Adipocyte (in vitro differentiated cells): ENCODE data around the gene AGRN.

Experiments
- DNase-seq: peaks from one replicate; pipeline ENCODE4 v3.0.0-alpha.2; 2015; ENCODE audit warnings: low read depth
- H3K27me3 ChIP-seq: replicated peaks from 2 replicates; pipeline ENCODE4 v1.7.0; 2013; ENCODE audit warnings: mild to moderate bottlenecking, low read length, moderate library complexity; ENCODE audit not compliant: control insufficient read depth, insufficient read depth
- H3K36me3 ChIP-seq: 2 replicates; pipeline ENCODE4 v1.7.0; 2013; ENCODE audit warnings: low read length, mild to moderate bottlenecking, moderate library complexity; ENCODE audit not compliant: control insufficient read depth, insufficient read depth, severe bottlenecking
- H3K4me1 ChIP-seq: 2 replicates; pipeline ENCODE4 v1.7.0; 2013; ENCODE audit warnings: mild to moderate bottlenecking, low read length, moderate library complexity; ENCODE audit not compliant: control insufficient read depth, insufficient read depth
- H3K4me3 ChIP-seq: 2 replicates; pipeline ENCODE4 v1.7.0; 2013; ENCODE audit warnings: mild to moderate bottlenecking, low read length, moderate library complexity
- H3K9ac ChIP-seq: 2 replicates; pipeline ENCODE4 v1.7.0; 2013; ENCODE audit warnings: mild to moderate bottlenecking, low read length, moderate library complexity
- H3K9me3 ChIP-seq: 2 replicates; pipeline ENCODE4 v1.7.0; 2013; ENCODE audit warnings: mild to moderate bottlenecking, low read length, moderate library complexity; ENCODE audit not compliant: control insufficient read depth

AGRN gene

GRCh38 chr1:1067860-1068516, 48.1 kb downstream of the AGRN start:
- no peaks in the 10 kb centered on the region for H3K9me3 ChIP-seq
- no peak overlapping the region for H3K4me3 ChIP-seq
- H3K36me3 ChIP-seq, result no peaks in the 10 kb centered on the region
- no peak for DNase-seq
- H3K27me3 ChIP-seq, result peaks cover 29% of the 10 kb centered on the region
- no peak overlapping the region for H3K9ac ChIP-seq
- H3K4me1 ChIP-seq, result no peaks in the 10 kb centered on the region

GRCh38 chr1:1068517-1069055, 48.7 kb downstream of the AGRN start:
- DNase-seq, result no peak
- no peaks in the 10 kb centered on the region for H3K4me1 ChIP-seq
- H3K27me3 ChIP-seq, result peaks cover 23% of the 10 kb centered on the region
- H3K4me3 ChIP-seq, result no peak overlapping the region
- no peaks in the 10 kb centered on the region for H3K36me3 ChIP-seq
- H3K9me3 ChIP-seq, result no peaks in the 10 kb centered on the region
- H3K9ac ChIP-seq, result no peak overlapping the region

GRCh38 chr1:1069056-1069710, 49.3 kb downstream of the AGRN start:
- peaks cover 18% of the 10 kb centered on the region for H3K27me3 ChIP-seq
- no peak overlapping the region for H3K9ac ChIP-seq
- no peaks in the 10 kb centered on the region for H3K9me3 ChIP-seq
- DNase-seq, result peak; percentile 58
- peak overlapping the region; percentile 59 for H3K4me3 ChIP-seq
- no peaks in the 10 kb centered on the region for H3K36me3 ChIP-seq
- no peaks in the 10 kb centered on the region for H3K4me1 ChIP-seq

DNA sequence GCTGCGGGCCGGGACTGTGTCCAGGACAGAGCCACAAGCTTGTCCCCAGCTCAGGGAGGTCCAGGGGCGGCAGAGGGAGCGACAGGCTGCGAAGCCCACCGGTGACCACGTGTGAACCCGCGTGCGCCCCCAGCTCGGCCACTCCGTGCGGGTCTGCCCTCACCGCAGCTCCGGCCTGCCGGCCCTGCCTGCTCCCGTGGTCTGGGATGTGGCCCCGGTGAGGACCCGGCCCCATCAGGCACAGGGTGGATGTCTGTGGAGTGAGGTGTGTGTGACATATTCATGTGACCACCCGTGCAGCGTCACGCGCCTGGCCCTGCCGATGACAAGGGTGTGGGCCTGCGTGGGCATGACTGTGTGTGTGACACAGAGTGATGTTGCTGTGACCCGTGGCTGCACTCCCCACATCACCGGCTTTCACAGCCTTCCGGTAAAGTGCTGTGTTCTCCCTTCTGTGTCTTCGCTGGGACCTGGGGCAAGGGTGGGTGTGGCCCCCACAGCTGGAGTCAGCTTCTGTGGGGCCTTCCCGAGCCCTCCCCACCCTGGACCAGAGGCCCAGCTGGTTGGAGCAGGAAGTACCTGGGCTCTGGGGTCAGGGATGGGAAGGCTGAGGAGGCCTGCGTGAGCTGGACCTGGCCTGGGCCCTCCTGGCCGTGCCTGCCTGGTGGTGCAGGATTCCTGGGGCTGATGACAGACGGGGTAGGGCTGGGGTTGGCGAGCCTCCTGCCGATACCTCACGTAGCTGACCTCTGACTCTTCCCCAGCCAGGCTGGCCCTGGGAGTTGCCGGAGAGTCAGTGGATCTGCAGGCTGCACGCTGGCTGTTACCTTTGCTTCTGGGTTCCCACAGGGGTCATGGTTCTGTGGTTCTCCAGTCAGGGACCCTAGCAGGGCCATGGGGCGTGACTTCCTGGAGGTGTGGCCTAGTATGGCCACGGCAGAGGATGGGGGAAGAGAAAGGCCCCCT, 50.1 kb downstream of the AGRN start:
- H3K36me3 ChIP-seq, result no peaks in the 10 kb centered on the region
- no peak overlapping the region for H3K4me3 ChIP-seq
- DNase-seq, result no peak
- peaks cover 18% of the 10 kb centered on the region for H3K27me3 ChIP-seq
- no peaks in the 10 kb centered on the region for H3K4me1 ChIP-seq
- H3K9ac ChIP-seq, result no peak overlapping the region
- H3K9me3 ChIP-seq, result no peaks in the 10 kb centered on the region

GRCh38 chr1:1071486-1072298, 51.8 kb downstream of the AGRN start:
- Histone ChIP-seq H3K4me3 (no peak overlapping the region), H3K4me1 (no peaks in the 10 kb centered on the region), H3K9me3 (no peaks in the 10 kb centered on the region), H3K9ac (no peak overlapping the region), H3K36me3 (no peaks in the 10 kb centered on the region), H3K27me3 (peaks cover 18% of the 10 kb centered on the region)
- DNase-seq, result no peak

DNA sequence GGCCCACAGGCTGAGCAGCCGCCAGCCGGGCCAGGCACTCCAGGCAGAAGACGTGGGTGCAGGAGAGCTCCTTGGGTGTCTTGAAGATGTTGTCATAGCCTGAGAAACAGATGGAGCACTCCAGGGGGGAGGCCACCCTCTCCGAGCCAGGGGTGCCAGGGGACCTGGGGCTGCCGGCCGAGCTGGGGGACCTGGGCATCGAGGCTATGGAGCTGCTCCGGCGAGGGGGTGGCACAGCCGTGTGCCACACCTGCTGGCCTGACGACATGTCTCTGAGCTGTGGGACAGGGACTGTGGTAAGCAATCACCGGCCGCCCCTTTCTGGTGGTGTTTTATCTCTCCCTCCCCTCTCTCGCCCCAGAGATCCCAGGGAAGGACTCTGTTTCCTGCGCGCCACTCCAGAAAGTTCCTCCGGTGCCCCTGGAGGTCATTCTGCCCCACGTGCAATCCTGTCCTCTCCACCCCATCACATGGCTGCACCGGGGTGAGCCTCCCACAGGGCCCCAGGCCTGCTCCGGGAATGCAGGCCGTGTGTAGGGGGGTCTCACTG, 52.5 kb downstream of the AGRN start:
- Histone ChIP-seq H3K9ac (no peak overlapping the region), H3K36me3 (no peaks in the 10 kb centered on the region), H3K9me3 (no peaks in the 10 kb centered on the region), H3K4me3 (no peak overlapping the region), H3K27me3 (peaks cover 18% of the 10 kb centered on the region), H3K4me1 (no peaks in the 10 kb centered on the region)
- DNase-seq, result no peak

GRCh38 chr1:1072849-1073742, 53.2 kb downstream of the AGRN start:
- H3K9me3 ChIP-seq, result no peaks in the 10 kb centered on the region
- H3K4me1 ChIP-seq, result no peaks in the 10 kb centered on the region
- H3K27me3 ChIP-seq, result peaks cover 14% of the 10 kb centered on the region
- H3K4me3 ChIP-seq, result no peak overlapping the region
- no peak overlapping the region for H3K9ac ChIP-seq
- H3K36me3 ChIP-seq, result no peaks in the 10 kb centered on the region
- DNase-seq, result no peak

DNA sequence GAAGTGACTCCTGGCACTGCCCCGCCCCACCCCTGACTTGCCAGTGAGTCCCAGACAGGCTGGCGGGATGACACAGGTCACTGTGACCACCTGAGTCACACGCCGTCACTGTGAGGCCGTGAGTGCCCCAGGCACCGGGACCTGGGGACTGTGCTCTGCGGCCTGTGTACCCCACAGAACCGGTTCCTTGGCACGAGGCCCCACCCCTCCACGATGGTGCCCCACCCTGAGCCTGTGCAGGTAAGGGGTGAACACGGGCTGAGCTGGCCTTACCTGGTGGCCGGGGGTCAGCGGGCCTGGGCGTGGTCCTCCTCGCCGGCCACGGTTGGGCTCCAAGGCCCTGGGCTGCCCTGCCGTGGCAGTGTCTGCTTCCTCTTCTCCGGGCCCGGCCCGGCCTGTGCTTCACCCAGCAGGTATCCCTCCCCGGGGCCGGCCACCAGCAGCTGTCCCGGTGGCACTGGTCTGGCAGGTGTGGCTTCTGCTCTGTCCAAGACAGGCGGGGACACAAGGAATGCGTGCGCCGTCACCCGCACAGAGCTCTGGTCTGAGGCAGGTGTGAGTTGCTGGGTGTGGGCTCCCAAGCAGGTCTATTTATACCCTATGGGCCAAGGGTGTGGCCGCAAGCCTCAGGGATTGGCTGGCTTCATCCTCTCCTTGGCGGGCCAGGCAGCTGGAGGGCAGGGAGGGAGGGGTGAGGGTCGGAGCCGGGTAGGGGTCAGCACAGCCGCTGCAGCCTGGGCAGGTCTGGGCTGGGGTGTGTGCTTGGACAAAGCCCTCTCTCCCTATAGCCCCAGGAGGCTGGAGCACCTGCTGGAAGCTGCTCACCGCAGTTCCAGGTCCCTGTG, 54.0 kb downstream of the AGRN start, which contains the start of gene RNF223:
RNF223 (minus strand) TSS at position 564 of the 845 bp plus-strand sequence. CDS start 1,740 bp downstream, outside the sequence.
- no peak for DNase-seq
- Histone ChIP-seq H3K9me3 (no peaks in the 10 kb centered on the region), H3K4me3 (no peak within 1 kb of the TSS), H3K36me3 (no peaks in the 10 kb centered on the region), H3K4me1 (no peaks in the 10 kb centered on the region), H3K9ac (no peak within 1 kb of the TSS), H3K27me3 (peaks cover 10% of the 10 kb centered on the region)

DNA sequence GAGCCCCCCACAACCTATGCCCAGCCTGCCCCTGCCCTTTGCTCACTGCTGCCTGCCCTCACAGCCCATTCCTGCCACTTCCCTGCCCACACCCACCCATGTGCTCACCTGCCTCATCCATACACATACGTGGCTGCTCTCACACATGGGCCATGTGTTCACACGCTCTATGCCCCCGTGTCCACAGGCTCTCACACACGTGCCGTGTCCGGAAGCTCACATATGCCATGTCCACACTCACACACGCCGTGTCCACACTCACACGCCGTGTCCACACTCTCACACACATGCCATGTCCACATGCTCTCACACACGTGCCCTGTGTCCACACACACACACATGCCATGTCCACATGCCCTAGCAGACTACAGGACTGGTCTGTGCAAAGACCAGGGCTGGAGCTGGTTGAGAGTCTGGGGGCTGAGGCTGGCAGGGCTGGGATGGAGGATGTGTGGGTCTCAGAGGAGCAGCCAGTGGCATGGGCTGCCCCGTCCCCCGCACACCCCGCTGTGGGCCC, 54.8 kb downstream of the AGRN start:
- Histone ChIP-seq H3K27me3 (peaks cover 7% of the 10 kb centered on the region), H3K36me3 (no peaks in the 10 kb centered on the region), H3K4me3 (no peak overlapping the region), H3K9me3 (no peaks in the 10 kb centered on the region), H3K4me1 (peaks cover 5% of the 10 kb centered on the region), H3K9ac (no peak overlapping the region)
- no peak for DNase-seq
